SJSA1 (cell line): ENCODE results near the gene AKR7A2. TPM values are rescaled to one million over a fixed set of nuclear protein-coding genes. Genes with fewer than 3 reads are reported as not detected.
A peak's percentile ranks its signal among the peaks of the same experiment; 100 is the strongest.

ENCODE experiments used
- DNase-seq, 2 experiments: peaks; one replicate each; pipeline ENCODE4 v3.0.0-alpha.2; 2015 to 2020; ENCODE audit warnings: low spot score in 2 of 2, low read depth in 1 of 2
- H3K27ac ChIP-seq: fragments of 250-450 bp; sonication (Bioruptor Pico); 2 replicates; pipeline ENCODE4 v1.5.1; 2020; ENCODE audit warnings: mild to moderate bottlenecking, moderate library complexity
- H3K27me3 ChIP-seq: fragments of 250-450 bp; sonication (Bioruptor Pico); replicated peaks from 2 replicates; pipeline ENCODE4 v1.5.1; 2020; ENCODE audit warnings: mild to moderate bottlenecking, moderate library complexity
- H3K36me3 ChIP-seq: fragments of 250-450 bp; sonication (Bioruptor Pico); 2 replicates; pipeline ENCODE4 v1.5.1; 2020; ENCODE audit warnings: mild to moderate bottlenecking
- H3K4me1 ChIP-seq: fragments of 250-450 bp; sonication (Bioruptor Pico); replicated peaks from 2 replicates; pipeline ENCODE4 v1.6.1; 2021; ENCODE audit warnings: mild to moderate bottlenecking
- H3K4me3 ChIP-seq: fragments of 250-450 bp; sonication (Bioruptor Pico); 2 replicates; pipeline ENCODE4 v1.5.1; 2020; ENCODE audit warnings: mild to moderate bottlenecking
- H3K9me3 ChIP-seq: fragments of 250-450 bp; sonication (Bioruptor Pico); replicated peaks from 2 replicates; pipeline ENCODE4 v1.5.1; 2020; ENCODE audit warnings: mild to moderate bottlenecking
- total RNA-seq: library from RNA; depleted of rRNA; stranded (reverse); fragments of >200 nt; shearing (Covaris generic); gene quantifications from 2 replicates; pipeline ENCODE4 v1.2.3, GENCODE V29; 2014; rRNA removed

AKR7A2 gene
- total RNA-seq, result 79.7 and 94.5 TPM in 2 replicates

DNA sequence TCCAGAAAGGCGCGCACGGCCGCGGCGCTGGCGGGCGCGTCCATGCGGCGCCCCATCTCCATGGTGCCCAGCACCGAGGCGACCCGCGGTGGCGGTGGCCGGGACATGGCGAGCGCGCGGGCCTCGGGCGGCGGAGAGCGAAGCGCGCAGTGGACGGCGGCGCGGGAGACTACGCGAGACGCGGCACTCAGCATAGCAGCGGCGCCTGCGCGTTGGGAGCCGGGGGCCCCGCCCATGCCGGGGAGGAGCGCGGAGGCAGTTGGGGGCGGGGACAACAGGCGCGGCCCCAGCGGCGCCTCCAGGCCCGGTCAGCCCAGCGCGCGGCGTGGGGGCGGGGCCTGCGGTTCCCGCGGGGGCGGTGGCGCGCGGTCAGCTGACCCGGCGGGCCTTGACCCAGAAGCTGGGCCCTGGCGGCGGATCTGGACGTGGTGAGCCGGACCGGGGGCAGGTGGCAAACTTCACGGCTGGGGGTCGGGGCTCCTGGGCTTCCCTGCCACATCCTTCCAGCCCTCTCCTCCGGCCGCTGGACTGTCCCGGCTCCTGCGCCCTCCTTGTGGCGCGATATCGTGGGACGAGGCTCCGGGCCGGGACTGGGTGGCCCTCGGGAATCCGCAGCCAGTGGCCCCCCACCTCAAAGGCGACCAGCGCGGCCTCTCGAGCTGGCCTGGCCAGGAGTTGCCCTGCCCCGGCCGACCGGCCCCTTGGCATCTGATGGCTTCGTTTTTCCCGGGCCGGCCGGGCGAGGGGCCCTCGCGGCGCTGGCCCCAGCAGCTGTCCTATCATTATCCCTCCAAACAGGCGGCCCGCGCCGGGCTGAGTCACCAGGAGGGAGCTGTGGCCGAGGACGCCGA, at the start of gene AKR7A2, which contains the start of gene SLC66A1:
Gene AKR7A2, minus strand, starts transcription at position 214 of the 851 bp plus-strand sequence. Its CDS starts 20 bp downstream, at position 194.
Gene SLC66A1, plus strand, starts transcription at position 396 of the 851 bp plus-strand sequence. CDS start 5,352 bp downstream, outside the sequence.
- no peaks in the 10 kb centered on the region for H3K9me3 ChIP-seq
- H3K27me3 ChIP-seq, result no peaks in the 10 kb centered on the region
- peak within 1 kb of the TSS; percentile 45 for H3K27ac ChIP-seq
- peak; percentile 92 for DNase-seq
- H3K4me1 ChIP-seq, result peaks cover 30% of the 10 kb centered on the region
- peaks cover 36% of the 10 kb centered on the region for H3K36me3 ChIP-seq
- H3K4me3 ChIP-seq, result peak within 1 kb of the TSS; percentile 88

DNA sequence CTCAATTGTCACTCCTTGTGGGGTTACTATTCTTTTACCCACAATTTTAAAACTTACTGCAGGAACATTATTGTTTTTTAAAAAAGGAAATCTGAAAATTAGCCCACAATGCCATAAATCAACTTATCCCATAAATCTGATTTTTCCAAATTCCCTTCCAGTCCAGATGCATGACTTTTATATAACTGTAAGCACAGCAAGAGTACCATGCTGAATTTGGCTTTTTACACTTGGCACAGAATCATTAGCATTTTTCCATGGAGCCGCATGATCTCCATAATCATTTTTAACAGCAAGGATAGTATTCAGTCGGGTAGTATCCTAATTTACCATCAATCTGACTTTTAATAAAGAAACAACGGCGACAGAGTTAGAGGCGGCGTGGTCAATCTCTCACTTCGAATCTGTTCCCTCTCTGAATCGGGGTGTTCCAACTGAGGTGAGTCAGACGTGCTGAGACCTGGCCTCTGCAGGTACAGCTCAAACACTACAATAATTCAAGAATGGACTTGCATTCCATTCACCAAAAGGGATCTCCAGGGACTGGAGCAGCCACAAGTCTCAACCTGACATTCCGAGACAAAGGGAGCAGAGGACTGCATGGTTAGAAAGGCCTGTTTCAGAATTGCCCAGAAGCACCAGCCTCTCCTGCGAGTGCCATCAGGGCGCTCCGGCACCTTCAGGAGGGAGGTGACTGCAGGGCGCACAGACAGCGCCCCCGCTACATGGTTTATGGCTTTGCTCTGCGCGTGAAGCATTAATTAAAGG, 49.1 kb upstream of the AKR7A2 start:
- Histone ChIP-seq H3K4me3 (no peak overlapping the region), H3K27me3 (no peaks in the 10 kb centered on the region), H3K36me3 (peaks cover 47% of the 10 kb centered on the region), H3K27ac (no peak overlapping the region), H3K4me1 (peaks cover 3% of the 10 kb centered on the region; the same call in 1 of the 2 replicates), H3K9me3 (no peaks in the 10 kb centered on the region)
- no peak for DNase-seq

DNA sequence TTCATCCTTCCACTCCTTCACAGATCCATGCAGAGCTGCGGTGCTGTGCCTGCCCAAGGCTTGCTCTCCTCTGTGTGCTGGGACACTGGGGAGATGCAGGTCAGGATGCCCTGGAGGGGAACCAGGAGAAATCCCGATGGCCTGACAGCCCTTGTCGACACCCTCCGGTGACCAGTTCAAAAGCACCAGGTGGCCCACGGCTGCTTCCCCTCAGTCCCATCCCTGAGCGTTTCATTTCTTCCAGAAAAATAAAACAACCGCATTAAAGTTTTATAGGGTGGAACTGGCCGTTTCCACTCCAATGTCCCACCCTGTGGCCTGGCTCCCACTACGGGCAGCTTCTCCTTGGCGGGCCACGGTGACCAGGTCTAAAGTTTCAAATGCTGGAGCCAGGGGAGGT, 48.5 kb upstream of the AKR7A2 start:
- Histone ChIP-seq H3K4me3 (no peak overlapping the region), H3K27me3 (no peaks in the 10 kb centered on the region), H3K27ac (no peak overlapping the region), H3K9me3 (no peaks in the 10 kb centered on the region), H3K4me1 (peaks cover 3% of the 10 kb centered on the region; the same call in 1 of the 2 replicates), H3K36me3 (peaks cover 53% of the 10 kb centered on the region)
- DNase-seq, result no peak

DNA sequence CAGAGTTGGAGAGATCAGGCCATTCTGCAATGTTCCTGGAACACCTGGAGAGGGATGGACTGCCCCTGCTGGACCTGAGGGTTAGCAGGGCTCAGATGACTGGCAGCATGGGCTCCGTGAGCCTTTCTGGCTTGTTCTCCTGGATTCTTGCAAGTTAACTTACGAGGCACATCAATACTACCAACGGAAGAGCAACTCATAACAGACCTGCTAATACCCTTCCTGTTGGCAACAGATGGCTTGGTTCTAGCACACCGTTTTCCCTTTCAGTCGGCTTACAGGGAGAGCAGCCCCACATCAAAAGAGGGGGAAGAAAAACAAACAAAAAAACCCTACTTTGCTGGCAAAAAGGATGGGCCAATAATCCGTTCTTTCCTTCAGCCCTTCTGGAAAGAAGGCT, 48.1 kb upstream of the AKR7A2 start:
- no peak for DNase-seq
- no peak overlapping the region for H3K27ac ChIP-seq
- H3K4me3 ChIP-seq, result no peak overlapping the region
- H3K4me1 ChIP-seq, result peaks cover 3% of the 10 kb centered on the region; the same call in 1 of the 2 replicates
- no peaks in the 10 kb centered on the region for H3K27me3 ChIP-seq
- peaks cover 53% of the 10 kb centered on the region for H3K36me3 ChIP-seq
- no peaks in the 10 kb centered on the region for H3K9me3 ChIP-seq

DNA sequence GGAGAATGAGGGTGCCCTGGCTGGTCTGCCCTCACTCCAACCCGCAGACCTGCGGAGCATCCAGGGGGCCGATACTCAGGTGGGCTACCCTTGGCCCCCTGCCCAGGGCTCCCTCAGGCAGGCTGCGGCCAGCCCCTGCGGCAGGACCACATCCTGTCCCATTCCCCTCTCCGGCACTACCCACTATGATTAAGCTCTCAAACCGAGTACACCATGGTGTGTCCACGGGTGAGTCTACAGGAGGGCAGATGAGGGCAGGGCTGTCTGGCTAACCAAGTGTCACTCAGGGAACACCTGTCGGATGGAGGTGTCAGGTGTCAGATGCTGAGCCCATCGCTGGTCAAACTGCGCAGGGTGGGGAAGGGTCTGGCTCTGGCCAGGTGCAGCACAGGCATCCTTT, 47.4 kb upstream of the AKR7A2 start:
- Histone ChIP-seq H3K4me3 (no peak overlapping the region), H3K36me3 (peaks cover 53% of the 10 kb centered on the region), H3K27me3 (no peaks in the 10 kb centered on the region), H3K9me3 (no peaks in the 10 kb centered on the region), H3K4me1 (peaks cover 3% of the 10 kb centered on the region; the same call in 1 of the 2 replicates), H3K27ac (no peak overlapping the region)
- no peak for DNase-seq

DNA sequence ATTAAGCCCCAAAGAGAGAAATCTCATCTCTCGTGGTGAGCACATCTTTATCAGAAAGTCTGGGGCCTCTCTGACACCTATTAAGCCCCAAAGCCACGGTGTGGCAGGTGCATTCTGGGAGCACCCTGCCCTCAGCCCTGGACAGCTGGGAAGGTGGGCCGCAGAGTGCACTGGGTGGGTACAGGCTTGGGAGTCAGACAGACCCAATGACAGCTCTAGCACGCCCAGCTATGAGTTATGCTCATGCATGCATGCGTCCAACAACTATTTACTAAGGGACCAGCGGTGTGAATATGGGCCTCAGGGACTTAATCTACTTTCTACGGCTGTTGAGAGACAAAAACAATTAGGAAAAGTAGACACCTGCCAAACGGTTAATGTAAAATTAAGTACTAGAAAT, 46.8 kb upstream of the AKR7A2 start:
- Histone ChIP-seq H3K4me1 (peaks cover 3% of the 10 kb centered on the region; the same call in 1 of the 2 replicates), H3K9me3 (no peaks in the 10 kb centered on the region), H3K27me3 (no peaks in the 10 kb centered on the region), H3K27ac (no peak overlapping the region), H3K4me3 (no peak overlapping the region), H3K36me3 (peaks cover 55% of the 10 kb centered on the region)
- no peak for DNase-seq

DNA sequence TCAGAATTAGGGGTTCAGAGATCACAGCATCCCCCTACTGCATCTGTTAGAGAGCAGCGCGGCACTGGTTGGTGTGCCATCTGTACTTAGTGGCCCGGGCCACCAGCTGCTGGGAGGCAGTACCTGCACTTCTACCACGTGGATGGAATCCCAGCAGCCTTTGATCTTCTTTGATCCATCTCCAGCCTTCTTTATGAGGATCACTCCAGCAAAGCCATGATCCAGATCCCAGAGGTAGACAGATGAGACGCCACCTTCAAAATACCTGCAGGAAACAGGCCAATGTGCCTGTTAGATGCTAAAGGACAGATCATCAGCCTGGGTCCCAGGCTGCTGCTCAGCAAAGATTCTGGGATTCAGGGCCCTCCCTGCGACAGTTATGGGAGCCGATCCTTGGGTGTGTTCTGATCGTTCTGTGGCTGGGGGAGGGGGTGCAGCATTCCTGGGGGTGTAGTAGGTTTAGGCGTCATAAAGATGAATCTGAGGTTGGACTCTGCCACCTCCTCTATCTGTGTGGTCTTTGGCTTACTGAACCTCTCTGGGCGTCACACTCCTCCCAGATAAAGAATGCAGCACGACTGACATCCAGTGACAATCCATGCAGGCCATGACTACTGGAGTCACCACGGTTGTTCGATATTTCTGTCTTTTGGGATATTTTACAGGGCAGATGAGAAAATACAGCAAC, 45.5 kb upstream of the AKR7A2 start:
- H3K27ac ChIP-seq, result no peak overlapping the region
- no peak for DNase-seq
- no peak overlapping the region for H3K4me3 ChIP-seq
- peaks cover 65% of the 10 kb centered on the region for H3K36me3 ChIP-seq
- no peaks in the 10 kb centered on the region for H3K9me3 ChIP-seq
- H3K4me1 ChIP-seq, result peaks cover 3% of the 10 kb centered on the region; the same call in 1 of the 2 replicates
- no peaks in the 10 kb centered on the region for H3K27me3 ChIP-seq

DNA sequence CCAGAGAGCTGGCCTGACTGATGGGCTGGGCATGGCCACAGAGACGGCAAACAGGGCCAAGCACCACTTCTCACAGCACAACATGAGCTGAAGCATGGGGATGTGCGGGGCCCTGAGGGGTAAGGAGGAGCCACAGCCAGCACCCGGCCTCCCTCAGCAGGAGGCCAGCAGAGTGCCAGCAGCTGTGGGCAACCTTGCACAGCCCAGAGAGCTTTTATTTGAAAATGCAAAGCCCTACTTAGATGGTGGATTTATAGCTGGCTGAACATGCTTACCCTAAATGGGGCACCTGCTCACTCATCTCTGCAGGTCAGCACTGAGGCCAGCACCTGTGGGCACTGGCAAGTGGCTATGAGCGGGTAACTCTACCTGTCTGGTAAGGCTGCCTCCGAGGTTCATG, 44.3 kb upstream of the AKR7A2 start:
- Histone ChIP-seq H3K4me3 (no peak overlapping the region), H3K36me3 (peaks cover 73% of the 10 kb centered on the region), H3K4me1 (peaks cover 3% of the 10 kb centered on the region; the same call in 1 of the 2 replicates), H3K27me3 (no peaks in the 10 kb centered on the region), H3K27ac (no peak overlapping the region), H3K9me3 (no peaks in the 10 kb centered on the region)
- DNase-seq, result no peak

DNA sequence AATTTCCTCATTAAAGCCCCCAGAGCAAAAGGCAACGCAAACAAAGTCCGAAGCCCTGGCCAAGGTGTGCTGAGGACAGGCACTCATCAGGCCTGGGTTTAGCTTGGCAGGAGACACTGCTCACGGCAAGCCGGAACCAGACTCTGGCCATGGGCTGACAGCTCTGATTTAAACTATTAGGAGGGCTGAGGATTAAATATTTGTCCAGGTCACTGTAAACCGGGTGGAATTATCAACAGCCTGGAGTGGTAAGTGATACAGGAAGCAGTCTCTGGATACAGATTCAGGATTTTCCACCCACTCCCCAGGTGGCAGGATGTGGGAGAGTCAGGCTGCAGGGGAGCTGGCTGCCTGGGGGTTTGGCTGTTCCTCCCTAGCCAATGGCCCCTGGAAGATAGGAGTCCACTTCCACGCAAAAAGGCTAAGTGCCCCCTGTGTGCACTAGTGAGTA, 42.6 kb upstream of the AKR7A2 start:
- DNase-seq, result no peak
- H3K27ac ChIP-seq, result no peak overlapping the region
- H3K27me3 ChIP-seq, result no peaks in the 10 kb centered on the region
- peaks cover 3% of the 10 kb centered on the region; the same call in 1 of the 2 replicates for H3K4me1 ChIP-seq
- H3K9me3 ChIP-seq, result no peaks in the 10 kb centered on the region
- peaks cover 81% of the 10 kb centered on the region for H3K36me3 ChIP-seq
- H3K4me3 ChIP-seq, result no peak overlapping the region

DNA sequence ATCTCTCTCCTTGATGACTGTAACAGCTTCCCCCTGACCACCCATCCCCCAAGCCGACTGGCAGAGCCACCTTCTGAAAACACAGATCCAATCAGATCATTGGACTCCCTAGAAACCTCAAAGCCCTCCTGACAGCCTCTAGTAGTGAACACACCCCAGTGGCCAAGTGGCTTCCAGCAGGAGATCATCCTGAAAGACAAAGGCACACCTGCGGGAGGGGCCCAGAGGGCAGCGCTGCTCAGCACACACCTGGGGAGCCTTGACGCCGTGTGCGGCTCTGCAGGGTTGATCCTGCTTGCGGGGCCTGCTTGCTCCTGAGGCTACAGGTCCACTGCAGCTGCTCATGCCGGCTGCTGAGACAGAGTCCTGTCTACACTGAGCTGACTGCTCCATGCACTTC, 41.7 kb upstream of the AKR7A2 start:
- Histone ChIP-seq H3K36me3 (peaks cover 87% of the 10 kb centered on the region), H3K27ac (no peak overlapping the region), H3K4me1 (peaks cover 3% of the 10 kb centered on the region; the same call in 1 of the 2 replicates), H3K4me3 (no peak overlapping the region), H3K9me3 (no peaks in the 10 kb centered on the region), H3K27me3 (no peaks in the 10 kb centered on the region)
- DNase-seq, result no peak

DNA sequence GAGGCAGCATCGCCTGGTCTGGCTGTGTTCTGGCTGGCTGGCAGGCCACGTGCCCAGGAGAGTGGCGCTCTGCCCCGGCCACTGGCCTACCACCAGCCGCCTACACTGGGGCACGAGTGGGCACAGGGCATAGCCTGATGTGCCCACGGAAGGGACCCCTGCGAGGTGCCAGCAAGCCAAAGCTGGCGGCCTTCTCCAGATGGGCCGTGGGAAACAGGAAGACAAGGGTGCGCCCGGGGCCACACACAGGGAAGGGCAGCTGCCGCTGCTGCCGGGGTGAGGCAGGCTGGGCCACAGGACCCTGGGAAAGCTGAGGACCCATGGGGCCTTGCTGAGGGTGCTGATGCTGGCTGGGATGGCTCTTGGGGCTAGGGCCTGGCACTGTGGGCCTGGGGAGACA, 40.9 kb upstream of the AKR7A2 start:
- H3K27ac ChIP-seq, result no peak overlapping the region
- no peak overlapping the region for H3K4me3 ChIP-seq
- H3K4me1 ChIP-seq, result peaks cover 2% of the 10 kb centered on the region; the same call in 1 of the 2 replicates
- peaks cover 89% of the 10 kb centered on the region for H3K36me3 ChIP-seq
- no peak for DNase-seq
- no peaks in the 10 kb centered on the region for H3K27me3 ChIP-seq
- no peaks in the 10 kb centered on the region for H3K9me3 ChIP-seq

DNA sequence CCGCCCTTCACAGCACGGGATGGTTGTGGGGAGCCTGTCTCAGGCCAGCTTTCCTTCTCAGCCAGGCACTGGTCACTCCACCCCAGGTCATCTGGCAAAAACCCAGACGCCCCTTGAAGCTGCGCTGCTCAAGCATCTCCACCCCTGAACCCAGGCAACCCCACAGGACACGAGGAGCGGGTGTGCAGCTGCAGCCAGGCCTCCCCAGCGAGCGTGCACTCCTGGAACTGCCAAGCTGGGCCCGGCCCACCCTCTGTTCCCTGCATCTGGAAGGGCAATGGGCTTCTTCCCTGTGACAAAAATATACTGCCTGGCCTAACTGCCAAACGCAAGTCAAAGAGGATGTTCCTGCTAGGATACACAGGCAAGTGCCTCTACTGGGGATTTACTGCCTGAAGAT, 39.9 kb upstream of the AKR7A2 start:
- H3K4me3 ChIP-seq, result no peak overlapping the region
- DNase-seq, result no peak
- no peaks in the 10 kb centered on the region for H3K4me1 ChIP-seq
- no peaks in the 10 kb centered on the region for H3K27me3 ChIP-seq
- no peak overlapping the region for H3K27ac ChIP-seq
- H3K36me3 ChIP-seq, result peaks cover 90% of the 10 kb centered on the region
- H3K9me3 ChIP-seq, result no peaks in the 10 kb centered on the region

DNA sequence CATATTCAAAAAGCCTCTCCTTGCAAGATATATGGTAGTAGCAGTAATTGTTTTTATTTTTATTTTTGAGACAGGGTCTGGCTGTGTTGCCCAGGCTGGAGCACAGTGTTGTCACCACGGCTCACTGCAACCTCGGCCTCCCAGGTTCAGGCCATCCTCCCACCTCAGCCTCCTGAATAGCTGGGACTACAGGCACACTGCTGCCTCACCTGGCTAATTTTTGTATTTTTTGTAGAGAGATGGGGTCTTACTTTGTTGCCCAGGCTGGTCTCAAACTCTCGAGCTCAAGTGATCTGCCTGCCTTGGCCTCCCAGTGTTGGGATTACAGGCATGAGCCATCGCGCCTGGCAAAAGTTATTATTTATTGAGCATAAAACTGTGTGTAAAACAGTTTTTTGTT, 38.6 kb upstream of the AKR7A2 start:
- no peak overlapping the region for H3K27ac ChIP-seq
- no peaks in the 10 kb centered on the region for H3K27me3 ChIP-seq
- H3K36me3 ChIP-seq, result peaks cover 82% of the 10 kb centered on the region
- H3K4me3 ChIP-seq, result no peak overlapping the region
- no peak for DNase-seq
- H3K9me3 ChIP-seq, result no peaks in the 10 kb centered on the region
- no peaks in the 10 kb centered on the region for H3K4me1 ChIP-seq
